ENCODE measurements around the gene SIPA1L3. TPM values are rescaled to one million over a fixed set of nuclear protein-coding genes. Genes with fewer than 3 reads are reported as not detected.

SIPA1L3 gene
- polyA plus RNA-seq, 1 of the 3 experiments (the other 2 are of a cell fraction): 11.6 TPM

- TF ChIP-seq, protein P1, sequence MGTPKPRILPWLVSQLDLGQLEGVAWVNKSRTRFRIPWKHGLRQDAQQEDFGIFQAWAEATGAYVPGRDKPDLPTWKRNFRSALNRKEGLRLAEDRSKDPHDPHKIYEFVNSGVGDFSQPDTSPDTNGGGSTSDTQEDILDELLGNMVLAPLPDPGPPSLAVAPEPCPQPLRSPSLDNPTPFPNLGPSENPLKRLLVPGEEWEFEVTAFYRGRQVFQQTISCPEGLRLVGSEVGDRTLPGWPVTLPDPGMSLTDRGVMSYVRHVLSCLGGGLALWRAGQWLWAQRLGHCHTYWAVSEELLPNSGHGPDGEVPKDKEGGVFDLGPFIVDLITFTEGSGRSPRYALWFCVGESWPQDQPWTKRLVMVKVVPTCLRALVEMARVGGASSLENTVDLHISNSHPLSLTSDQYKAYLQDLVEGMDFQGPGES (IDR thresholded peaks at IDR 0.05; ENCODE audit: low read depth, low read length): peak; percentile 79
- TF ChIP-seq, protein P2, sequence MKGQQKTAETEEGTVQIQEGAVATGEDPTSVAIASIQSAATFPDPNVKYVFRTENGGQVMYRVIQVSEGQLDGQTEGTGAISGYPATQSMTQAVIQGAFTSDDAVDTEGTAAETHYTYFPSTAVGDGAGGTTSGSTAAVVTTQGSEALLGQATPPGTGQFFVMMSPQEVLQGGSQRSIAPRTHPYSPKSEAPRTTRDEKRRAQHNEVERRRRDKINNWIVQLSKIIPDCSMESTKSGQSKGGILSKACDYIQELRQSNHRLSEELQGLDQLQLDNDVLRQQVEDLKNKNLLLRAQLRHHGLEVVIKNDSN (IDR thresholded peaks at IDR 0.05; ENCODE audit: borderline replicate concordance, low read depth): peak; percentile 93
These were observed 97.7 kb downstream of the SIPA1L3 start (continued) for GRCh38 chr19:38004521-38005223.

- Histone ChIP-seq H3K4me2 (peak overlapping the region; percentile 84), H3K9me2 (no peaks in the 10 kb centered on the region), H3K79me2 (ENCODE audit: insufficient read depth) (peaks cover 58% of the 10 kb centered on the region), H3K9me3 (no peaks in the 10 kb centered on the region), H3K27me3 (ENCODE audit: insufficient read depth) (no peaks in the 10 kb centered on the region), H2AFZ (ENCODE audit: low read depth) (no peak overlapping the region), H3K4me3 (ENCODE audit: low read depth in 2 of 2, low read length in 1 of 2) (no peak overlapping the region), H3K9ac (peak overlapping the region; percentile 85), H4K20me1 (ENCODE audit: insufficient read depth) (no peaks in the 10 kb centered on the region), H3F3A (replicated peaks; ENCODE audit: insufficient read depth) (peaks cover 54% of the 10 kb centered on the region), H3K27ac (ENCODE audit: low read depth in 2 of 2, low read length in 1 of 2) (peak overlapping the region; percentile 98 to 100), H3K36me3 (replicated peaks in 1 of 2; ENCODE audit: control insufficient read depth in 1 of 2, insufficient read depth in 2 of 2, low read length in 1 of 2) (no peaks in the 10 kb centered on the region), H3K4me1 (ENCODE audit: control insufficient read depth in 1 of 2, insufficient read depth in 2 of 2, low read depth in 1 of 2, low read length in 1 of 2) (peaks cover 25 to 27% of the 10 kb centered on the region in 2 experiments)
- WGBS (ENCODE audit: low lambda C conversion rate): 89% methylated on average over 8 of the region's 8 CpGs
- TF ChIP-seq FOXJ3 (CRISPR knock-in tag; IDR thresholded peaks at IDR 0.05): no peak
- no peak for TF ChIP-seq SMC3 (IDR thresholded peaks at IDR 0.05; ENCODE audit: low read depth, low read length)
- TF ChIP-seq NFIC (IDR thresholded peaks at IDR 0.05; ENCODE audit: borderline replicate concordance): no peak
- TF ChIP-seq CHD2 (IDR thresholded peaks at IDR 0.05; ENCODE audit: low read length, partially characterized antibody): no peak
- no peak for TF ChIP-seq RCOR1 (IDR thresholded peaks at IDR 0.05; ENCODE audit: low read length)
- no peak for TF ChIP-seq GABPA (IDR thresholded peaks at IDR 0.05; ENCODE audit: low read depth)
- TF ChIP-seq, protein P3, sequence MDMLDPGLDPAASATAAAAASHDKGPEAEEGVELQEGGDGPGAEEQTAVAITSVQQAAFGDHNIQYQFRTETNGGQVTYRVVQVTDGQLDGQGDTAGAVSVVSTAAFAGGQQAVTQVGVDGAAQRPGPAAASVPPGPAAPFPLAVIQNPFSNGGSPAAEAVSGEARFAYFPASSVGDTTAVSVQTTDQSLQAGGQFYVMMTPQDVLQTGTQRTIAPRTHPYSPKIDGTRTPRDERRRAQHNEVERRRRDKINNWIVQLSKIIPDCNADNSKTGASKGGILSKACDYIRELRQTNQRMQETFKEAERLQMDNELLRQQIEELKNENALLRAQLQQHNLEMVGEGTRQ (IDR thresholded peaks at IDR 0.05; ENCODE audit: borderline replicate concordance, low read depth, low read length): no peak
- TF ChIP-seq, protein P4, sequence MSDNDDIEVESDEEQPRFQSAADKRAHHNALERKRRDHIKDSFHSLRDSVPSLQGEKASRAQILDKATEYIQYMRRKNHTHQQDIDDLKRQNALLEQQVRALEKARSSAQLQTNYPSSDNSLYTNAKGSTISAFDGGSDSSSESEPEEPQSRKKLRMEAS (IDR thresholded peaks at IDR 0.05; ENCODE audit: low read depth): no peak
- TF ChIP-seq SIN3A (IDR thresholded peaks at IDR 0.05; ENCODE audit: borderline replicate concordance, low read depth, low read length): no peak
- TF ChIP-seq RAD21 (IDR thresholded peaks at IDR 0.05; ENCODE audit: low read length): no peak
- TF ChIP-seq TAF1 (IDR thresholded peaks at IDR 0.05; ENCODE audit: borderline replicate concordance, low read depth, low read length): no peak
- TF ChIP-seq EZH2phosphoT487 (IDR thresholded peaks at IDR 0.05; ENCODE audit: borderline replicate concordance, low read depth): no peak
- TF ChIP-seq TCF12 (IDR thresholded peaks at IDR 0.05): no peak
- TF ChIP-seq, protein P2 (IDR thresholded peaks at IDR 0.05; ENCODE audit: borderline replicate concordance, low read depth): no peak
- POLR2A ChIA-PET: interaction anchor here (1.0 to 3.5 kb wide), 9 partner anchors 8 to 148 kb away, joined by 3 to 50 read pairs (median 5); partner anchors contain the start of genes SIPA1L3 and WDR87
- DNase-seq: no peak
- CTCF ChIA-PET: interaction anchor here (0.9 to 1.7 kb wide), 3 partner anchors 90 to 137 kb away, joined by 4 to 5 read pairs (median 4); no protein-coding TSS in a partner anchor
These were observed 98.2 kb downstream of the SIPA1L3 start for GRCh38 chr19:38005224-38005614.

Measured in SK-N-SH (cell line).